Heart left ventricle (tissue), 16 donors: ENCODE measurements around the gene SV2A. TPM values are rescaled to one million over a fixed set of nuclear protein-coding genes. Genes with fewer than 3 reads are reported as not detected.

Experiments used
- ATAC-seq, 4 donors: fragments of 200-7000 bp; cut with Tn5 transposase; one replicate each; pipeline ENCODE4 v1.9.1; 2020 to 2022; ENCODE audit warnings: moderate library complexity in 4 of 4, mild to moderate bottlenecking in 3 of 4, moderate number of reproducible peaks in 1 of 4
- DNase-seq, 5 donors: peaks; one replicate each; pipeline ENCODE4 v3.0.0-alpha.2; 2020
- H3K27ac ChIP-seq, 12 donors: fragments of 200-600 bp; sonication (generic) in 4 of 12; one replicate each; pipeline versions ENCODE4 v1.5.0 to v1.8.0; 2016 to 2022; ENCODE audit warnings: mild to moderate bottlenecking in 2 of 12
- H3K27me3 ChIP-seq, 9 donors: fragments of 200-600 bp; sonication (generic) in 2 of 9; one replicate each; pipeline versions ENCODE4 v1.5.1 to v1.8.0; 2016 to 2022; ENCODE audit warnings: mild to moderate bottlenecking in 3 of 9
- H3K36me3 ChIP-seq, 9 donors: fragments of 200-600 bp; sonication (generic) in 2 of 9; one replicate each; pipeline versions ENCODE4 v1.5.0 to v1.8.0; 2018 to 2022; ENCODE audit warnings: mild to moderate bottlenecking in 2 of 9
- H3K4me1 ChIP-seq, 12 donors: fragments of 200-600 bp; sonication (generic) in 4 of 12; one replicate each; pipeline versions ENCODE4 v1.5.0 to v1.8.0; 2016 to 2022; ENCODE audit warnings: mild to moderate bottlenecking in 3 of 12
- H3K4me3 ChIP-seq, 12 donors: fragments of 200-600 bp; sonication (generic) in 4 of 12; one replicate each; pipeline versions ENCODE4 v1.5.0 to v1.8.0; 2017 to 2022; ENCODE audit warnings: mild to moderate bottlenecking in 9 of 12, moderate library complexity in 4 of 12
- H3K9me3 ChIP-seq, 12 donors: fragments of 200-600 bp; sonication (generic) in 4 of 12; one replicate each; pipeline versions ENCODE4 v1.5.0 to v1.8.0; 2016 to 2022; ENCODE audit warnings: mild to moderate bottlenecking in 1 of 12
- CTCF ChIP-seq, 12 donors: fragments of 200-600 bp; sonication (generic) in 4 of 12; IDR thresholded peaks; one replicate each; pipeline versions ENCODE4 v1.5.0 to v1.8.0; 2018 to 2022; ENCODE audit warnings: antibody characterized with exemption in 12 of 12, mild to moderate bottlenecking in 5 of 12
- POLR2A ChIP-seq, 2 donors: fragments of 450-650 bp; IDR thresholded peaks; one replicate each; pipeline ENCODE4 v1.6.1; 2017; ENCODE audit warnings: antibody characterized with exemption in 2 of 2, mild to moderate bottlenecking in 2 of 2, moderate library complexity in 2 of 2
- WGBS, 4 donors: extraction: QIAGEN DNeasy Blood & Tissue Kit in 2 of 4; methylation state at CpG; one replicate each; pipeline versions ENCODE4 v1.1.5 to v1.1.7; 2013 to 2018; 5-methylcytosine and 5-hydroxymethylcytosine counted together
- intact Hi-C, 10 donors: fragments of 100-400 bp; cut with DNase I; formaldehyde crosslinking; loops; one replicate each; pipeline versions ENCODE4 v1.11.1 to v1.14.2; 2022
- polyA plus RNA-seq, 2 donors: library from polyadenylated mRNA; stranded (reverse); fragments of 200-250 nt; gene quantifications; one replicate each; pipeline ENCODE4 v1.2.3, GENCODE V29; 2013
- total RNA-seq, 9 donors: library from RNA; depleted of rRNA in 2 of 9; stranded (reverse); fragments of >200 nt in 2 of 9; fragmentation: NEBNext Ultra II Directional in 3 of 9; extraction: Animal tissue kit (Norgen Biotek cat#: 25700) in 3 of 9; gene quantifications; one replicate each; pipeline versions ENCODE4 v1.1.0 to v1.2.4, GENCODE V29; 2016 to 2023
- donor health status: ischemic (EF 13 %, LVEDD 7.1; RV severe dilation, severe dysfunction).
- donor health status: healthy with polysubstance abuse.
- donor health status: DM: no; HTN: yes; CAD: no.
- donor health status: DM: no; HTN: no; CAD: no.
- donor health status: ischemic (EF 25% LVEDD 6.9; RV normal size, moderate dysfunction).
- donor health status: ischemic (EF 25% LVEDD 5.7; RV mildly dilated, moderate dysfunction).
- donor health status: healthy.
- donor health status: DM: yes; HTN: yes; CAD: no.
- donor health status: ischemic (EF 35%, LVEDD 5.7; RV mildly dilated, moderate dysfunction).
- donor health status: nonischemic (EF 11% LVEDD 7.7; RV severe dilation, severe dysfunction).
- donor health status: DM: yes; HTN: yes; CAD: no.
- donor health status: PGD.
- donor health status: ischemic (EF 29% LVEDD 5.4; RV normal size, mild dysfunction).
- donor health status: nonischemic (EF 23%, LVEDD 6.1; RV moderate dilation, normal function).

SV2A gene
- total and polyA plus RNA-seq, 11 donors, result 0.20 to 1.4 (median 0.32) TPM

- TF ChIP-seq CTCF (IDR thresholded peaks at IDR 0.05), result no peak
- no peak for TF ChIP-seq POLR2A (IDR thresholded peaks at IDR 0.05)
- intact Hi-C loops, result loop anchor here in 4 of 10 donors (5.0 to 10.0 kb wide), 4 partner anchors 41 to 268 kb away; partner anchors contain the start of genes MTMR11 (in 1 of the 4) and VPS45 (in 1 of the 4)
- H3K27ac ChIP-seq, result no peak overlapping the region
- no peaks in the 10 kb centered on the region for H3K27me3 ChIP-seq
- H3K4me3 ChIP-seq, result no peak overlapping the region
- H3K36me3 ChIP-seq, result no peaks in the 10 kb centered on the region
- no peak for DNase-seq
- 78 to 95% (median 90%) methylated on average over 4 of the region's 4 CpGs for WGBS, 4 donors
- no peaks in the 10 kb centered on the region for H3K9me3 ChIP-seq
- peaks cover 0 to 13% (median 7%) of the 10 kb centered on the region in 12 donors for H3K4me1 ChIP-seq
- ATAC-seq, result no peak
These were observed 21.1 kb downstream of the SV2A start for GRCh38 chr1:149896575-149896974.

DNA sequence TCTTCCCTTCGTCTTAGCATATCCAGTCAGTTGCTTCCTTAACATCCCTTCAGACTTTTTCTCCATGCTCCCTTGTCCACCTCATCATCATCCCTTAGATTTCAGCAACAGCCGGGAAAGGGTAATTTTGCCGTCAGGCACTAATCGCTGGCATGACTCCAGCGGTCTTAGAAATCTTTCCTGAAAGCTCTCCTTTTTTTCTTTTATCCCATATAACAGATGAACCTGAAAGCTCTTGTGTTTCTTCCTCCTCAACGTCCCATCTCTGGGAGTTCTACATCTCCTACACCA lies 28.7 kb downstream of the SV2A start:
- TF ChIP-seq POLR2A (IDR thresholded peaks at IDR 0.05) (no peak), CTCF (IDR thresholded peaks at IDR 0.05) (no peak)
- no peaks in the 10 kb centered on the region for H3K9me3 ChIP-seq
- no peak for ATAC-seq
- H3K27me3 ChIP-seq, result no peaks in the 10 kb centered on the region
- H3K36me3 ChIP-seq, result no peaks in the 10 kb centered on the region
- peak overlapping the region; percentile 34 to 86 (median 67) for H3K4me3 ChIP-seq
- peaks cover 0 to 20% (median 12%) of the 10 kb centered on the region in 12 donors for H3K4me1 ChIP-seq
- peak in 1 of 5 donors; percentile 50 for DNase-seq
- 19 to 28% (median 22%) methylated on average over 6 of the region's 6 CpGs for WGBS, 4 donors
- intact Hi-C loops, result loop anchor here in 5 of 10 donors (1.0 to 2.0 kb wide), 3 partner anchors 38 to 50 kb away; partner anchors contain the start of gene SF3B4 (in 3 of the 5)
- peak overlapping the region; percentile 87 to 100 (median 96) for H3K27ac ChIP-seq

GRCh38 chr1:149888247-149888998 lies 29.2 kb downstream of the SV2A start:
- no peaks in the 10 kb centered on the region for H3K9me3 ChIP-seq
- DNase-seq (peak; percentile 79 to 86 (median 84)), ATAC-seq (peak; percentile 29 to 38 (median 34))
- peak overlapping the region; percentile 34 to 86 (median 67) for H3K4me3 ChIP-seq
- TF ChIP-seq CTCF (IDR thresholded peaks at IDR 0.05), result peak in 11 of 12 donors; percentile 43 to 74 (median 62)
- peak; percentile 1 to 94 for TF ChIP-seq POLR2A (IDR thresholded peaks at IDR 0.05)
- WGBS, 4 donors, result 2 to 4% (median 3%) methylated on average over 28 of the region's 28 CpGs
- no peaks in the 10 kb centered on the region for H3K27me3 ChIP-seq
- peaks cover 0 to 25% (median 18%) of the 10 kb centered on the region in 12 donors for H3K4me1 ChIP-seq
- H3K27ac ChIP-seq, result peak overlapping the region; percentile 87 to 100 (median 96)
- H3K36me3 ChIP-seq, result no peaks in the 10 kb centered on the region
- intact Hi-C loops, result loop anchor here in 5 of 10 donors (1.0 to 2.0 kb wide), 3 partner anchors 38 to 51 kb away; partner anchors contain the start of gene SF3B4 (in 3 of the 5)
